Measurements from ENCODE around the gene GRID1.

Gene GRID1

GRCh38 chr10:86300399-86300925, 66.1 kb downstream of the GRID1 start:
- no peak for TF ChIP-seq CTCF (IDR thresholded peaks at IDR 0.05; ENCODE audit: low read length, missing control alignments)
- H3K4me3 ChIP-seq (replicated peaks; ENCODE audit: low read depth, low read length): no peak overlapping the region
- DNase-seq (ENCODE audit: low read depth): no peak

GRCh38 chr10:86299562-86299961, 67.0 kb downstream of the GRID1 start:
- TF ChIP-seq CTCF (IDR thresholded peaks at IDR 0.05; ENCODE audit: low read length, missing control alignments): no peak
- DNase-seq (ENCODE audit: low read depth): no peak
- H3K4me3 ChIP-seq (replicated peaks; ENCODE audit: low read depth, low read length): no peak overlapping the region

- no peak for DNase-seq (ENCODE audit: low read depth)
- no peak overlapping the region for H3K4me3 ChIP-seq (replicated peaks; ENCODE audit: low read depth, low read length)
- no peak for TF ChIP-seq CTCF (IDR thresholded peaks at IDR 0.05; ENCODE audit: low read length, missing control alignments)
Observed at GRCh38 chr10:86298501-86299001, 68.0 kb downstream of the GRID1 start.

- H3K4me3 ChIP-seq (replicated peaks; ENCODE audit: low read depth, low read length): no peak overlapping the region
- DNase-seq (ENCODE audit: low read depth): no peak
- TF ChIP-seq CTCF (IDR thresholded peaks at IDR 0.05; ENCODE audit: low read length, missing control alignments): no peak
Observed at GRCh38 chr10:86295791-86296190, 70.8 kb downstream of the GRID1 start.

- no peak overlapping the region for H3K4me3 ChIP-seq (replicated peaks; ENCODE audit: low read depth, low read length)
- TF ChIP-seq CTCF (IDR thresholded peaks at IDR 0.05; ENCODE audit: low read length, missing control alignments): no peak
- DNase-seq (ENCODE audit: low read depth): no peak
Observed at GRCh38 chr10:86295351-86295750, 71.2 kb downstream of the GRID1 start.

- DNase-seq (ENCODE audit: low read depth): no peak
- no peak overlapping the region for H3K4me3 ChIP-seq (replicated peaks; ENCODE audit: low read depth, low read length)
- TF ChIP-seq CTCF (IDR thresholded peaks at IDR 0.05; ENCODE audit: low read length, missing control alignments): no peak
Observed at GRCh38 chr10:86294346-86295265, 72.0 kb downstream of the GRID1 start.

All from fibroblast of pulmonary artery (primary cell).